RWPE1 (cell line): ENCODE measurements around the gene KBTBD6.

Experiments
- CTCF ChIA-PET: fragments of 350-600 bp; sonication (Branson Sonifier 250); formaldehyde crosslinking; extraction: SDS; loops from one replicate; lab custom pipeline; 2021; lab: Yijun Ruan, JAX
- POLR2A ChIA-PET: fragments of 400-600 bp; formaldehyde crosslinking; extraction: SDS; loops from one replicate; lab custom pipeline; 2020; ENCODE audit warnings: antibody characterized with exemption; ENCODE audit not compliant: low non-redundant PET; lab: Yijun Ruan, JAX
- DNase-seq: peaks from one replicate; pipeline ENCODE4 v3.0.0; 2012; ENCODE audit warnings: low spot score
- H3K27ac ChIP-seq: fragments of 450-650 bp; 2 replicates; pipeline ENCODE4 v1.5.1; 2017
- CTCF ChIP-seq: fragments of 450-650 bp; conservative IDR thresholded peaks from 2 replicates; pipeline ENCODE4 v1.5.1; 2017; ENCODE audit warnings: low read depth, mild to moderate bottlenecking

Gene KBTBD6

GRCh38 chr13:41085961-41086585, 46.5 kb downstream of the KBTBD6 start:
- DNase-seq = no peak
- no peak for TF ChIP-seq CTCF
- H3K27ac ChIP-seq = no peak overlapping the region
- CTCF ChIA-PET = interaction anchor here (0.6 to 1.1 kb wide), 2 partner anchors 110 to 468 kb away, joined by 3 read pairs; no protein-coding TSS in a partner anchor
- POLR2A ChIA-PET = no interaction called here

GRCh38 chr13:41079725-41080124, 52.9 kb downstream of the KBTBD6 start:
- CTCF ChIA-PET = no interaction called here
- POLR2A ChIA-PET = no interaction called here
- no peak overlapping the region for H3K27ac ChIP-seq
- no peak for TF ChIP-seq CTCF
- no peak for DNase-seq
